SJCRH30 (cell line): ENCODE measurements around the gene FBP1. TPM values are rescaled to one million over a fixed set of nuclear protein-coding genes. Genes with fewer than 3 reads are reported as not detected.
"Not testable (repeated sequence)": the region's sequence is repeated elsewhere in the genome, so short reads cannot be mapped to it uniquely, and the experiment has no call there.

Source experiments
- DNase-seq, 2 experiments: peaks; one replicate each; pipeline ENCODE4 v3.0.0-alpha.2; 2015 to 2020
- H3K27ac ChIP-seq: fragments of 250-450 bp; sonication (Bioruptor Pico); 2 replicates; pipeline ENCODE4 v1.5.1; 2020; ENCODE audit warnings: mild to moderate bottlenecking, moderate library complexity
- H3K27me3 ChIP-seq: fragments of 250-450 bp; sonication (Bioruptor Pico); 2 replicates; pipeline ENCODE4 v1.5.1; 2020; ENCODE audit warnings: mild to moderate bottlenecking, moderate library complexity
- H3K36me3 ChIP-seq: fragments of 250-450 bp; sonication (Bioruptor Pico); 2 replicates; pipeline ENCODE4 v1.5.1; 2020; ENCODE audit warnings: mild to moderate bottlenecking, moderate library complexity
- H3K4me1 ChIP-seq: fragments of 250-450 bp; sonication (Bioruptor Pico); 2 replicates; pipeline ENCODE4 v1.5.1; 2020; ENCODE audit warnings: mild to moderate bottlenecking, moderate library complexity
- H3K4me3 ChIP-seq: fragments of 250-450 bp; sonication (Bioruptor Pico); 2 replicates; pipeline ENCODE4 v1.5.1; 2020; ENCODE audit warnings: mild to moderate bottlenecking, moderate library complexity
- H3K9me3 ChIP-seq: fragments of 250-450 bp; sonication (Bioruptor Pico); replicated peaks from 2 replicates; pipeline ENCODE4 v1.5.1; 2020; ENCODE audit warnings: mild to moderate bottlenecking, moderate library complexity
- total RNA-seq: library from RNA; depleted of rRNA; stranded (reverse); fragments of >200 nt; shearing (Covaris generic); gene quantifications from 2 replicates; pipeline ENCODE4 v1.2.3, GENCODE V29; 2014

The FBP1 gene
- total RNA-seq, 1 experiment from 2014 or later, result not detected

DNA sequence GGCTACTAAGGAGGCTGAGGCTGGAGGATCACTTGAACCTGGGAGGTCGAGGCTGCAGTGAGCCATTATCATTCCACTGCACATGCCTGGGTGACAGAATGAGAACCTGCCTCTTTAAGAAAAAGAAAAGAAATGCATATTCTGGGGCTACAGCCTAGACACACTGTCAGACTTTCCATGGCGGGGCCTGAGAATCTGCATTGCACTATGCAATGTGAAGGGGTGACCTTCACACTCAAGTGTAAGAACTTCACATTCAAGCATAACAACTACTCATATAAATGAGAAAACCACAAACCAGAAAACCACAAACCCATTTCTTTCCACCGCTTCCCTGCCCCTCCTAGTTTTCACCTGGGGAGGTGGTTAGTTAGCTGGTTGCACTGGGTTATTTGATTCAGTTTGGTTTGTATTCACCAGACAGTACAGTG lies 27.7 kb downstream of the FBP1 start:
- DNase-seq, result no peak
- Histone ChIP-seq H3K9me3 (no peaks in the 10 kb centered on the region), H3K27ac (no peak overlapping the region), H3K36me3 (no peaks in the 10 kb centered on the region), H3K27me3 (peaks cover 7% of the 10 kb centered on the region; the same call in 1 of the 2 replicates), H3K4me3 (no peak overlapping the region), H3K4me1 (no peaks in the 10 kb centered on the region)

DNA sequence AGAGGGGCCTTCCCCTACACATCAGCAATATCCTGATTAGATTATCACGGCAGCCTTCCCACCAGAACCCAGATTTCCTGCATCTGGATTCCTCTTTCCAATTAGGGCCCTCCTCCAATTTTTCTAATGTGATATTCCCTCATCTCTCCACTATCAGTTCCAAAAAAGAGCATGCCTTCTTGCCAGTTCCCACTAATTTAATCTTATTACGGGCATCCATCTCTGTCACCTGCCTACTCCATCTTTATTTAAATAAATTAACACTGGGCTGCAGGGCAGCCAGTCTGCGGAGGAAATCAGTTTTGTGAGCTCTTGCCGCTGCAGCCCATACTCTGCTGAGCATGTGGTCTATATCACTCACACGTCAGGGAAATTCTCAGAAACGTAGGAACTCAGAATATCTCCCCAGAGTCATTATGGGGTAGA lies 29.1 kb downstream of the FBP1 start:
- no peak for DNase-seq
- H3K9me3 ChIP-seq, result no peaks in the 10 kb centered on the region

DNA sequence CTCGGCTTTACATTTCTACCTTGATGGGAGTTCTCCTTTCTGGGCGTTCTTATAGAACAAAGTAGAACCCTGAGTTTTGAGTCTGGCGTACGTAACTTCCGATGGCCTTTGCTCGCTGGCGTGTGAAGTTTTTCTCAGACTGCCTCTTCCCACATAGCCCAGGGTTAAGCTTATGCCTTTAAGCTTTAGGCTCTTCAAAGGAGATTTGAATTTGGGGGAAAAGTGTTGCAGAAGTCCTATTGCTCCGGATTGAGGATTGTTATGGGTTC lies 32.0 kb downstream of the FBP1 start:
- Histone ChIP-seq H3K4me3 (no peak overlapping the region), H3K27me3 (peaks cover 7% of the 10 kb centered on the region; the same call in 1 of the 2 replicates), H3K9me3 (no peaks in the 10 kb centered on the region), H3K27ac (no peak overlapping the region), H3K4me1 (no peaks in the 10 kb centered on the region), H3K36me3 (no peaks in the 10 kb centered on the region)
- DNase-seq, result no peak

More for the DNA sequence above, 29.1 kb downstream of the FBP1 start:
- no peaks in the 10 kb centered on the region for H3K36me3 ChIP-seq
- no peaks in the 10 kb centered on the region for H3K4me1 ChIP-seq
- H3K27ac ChIP-seq, result no peak overlapping the region
- peaks cover 7% of the 10 kb centered on the region; the same call in 1 of the 2 replicates for H3K27me3 ChIP-seq
- H3K4me3 ChIP-seq, result no peak overlapping the region

DNA sequence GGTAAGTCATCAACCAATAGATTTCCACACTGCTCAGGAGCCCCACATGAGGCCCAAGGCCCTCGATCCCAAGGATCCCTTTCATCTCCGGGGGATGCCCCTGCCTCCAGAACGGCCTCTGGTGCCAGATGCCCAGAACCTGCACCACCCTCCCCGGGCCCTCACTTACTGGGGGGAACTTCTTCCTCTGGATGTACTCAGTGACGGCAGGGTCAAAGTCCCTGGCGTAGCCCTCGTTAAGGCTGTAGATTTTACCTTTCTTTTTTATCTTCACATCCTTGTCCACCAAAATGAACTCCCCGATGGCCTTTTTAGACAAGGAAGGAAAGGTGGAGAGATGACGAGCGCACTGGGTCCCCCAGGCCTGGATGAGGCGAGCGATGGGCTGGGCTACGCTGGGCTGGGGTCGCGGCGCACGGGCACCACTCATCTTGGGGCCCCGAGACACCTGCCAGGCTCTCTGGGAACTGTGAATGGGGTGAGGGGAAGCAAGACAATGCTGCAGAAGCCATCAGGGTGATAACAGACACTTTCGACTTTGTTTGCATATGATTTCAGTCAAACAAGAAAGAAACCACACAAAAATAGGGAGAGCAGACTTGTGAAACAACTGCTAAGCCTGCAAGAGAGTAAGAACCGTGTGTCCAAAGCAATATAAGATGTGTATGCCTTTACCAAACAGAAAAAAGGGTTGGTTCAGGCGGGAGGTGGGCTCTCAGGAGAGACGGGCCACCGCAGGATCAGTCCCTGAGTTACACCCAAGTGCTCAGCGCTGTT lies 32.5 kb downstream of the FBP1 start:
- DNase-seq, result no peak
- Histone ChIP-seq H3K9me3 (no peaks in the 10 kb centered on the region), H3K36me3 (no peaks in the 10 kb centered on the region), H3K4me1 (no peaks in the 10 kb centered on the region), H3K27me3 (peaks cover 7% of the 10 kb centered on the region; the same call in 1 of the 2 replicates), H3K4me3 (no peak overlapping the region), H3K27ac (no peak overlapping the region)

DNA sequence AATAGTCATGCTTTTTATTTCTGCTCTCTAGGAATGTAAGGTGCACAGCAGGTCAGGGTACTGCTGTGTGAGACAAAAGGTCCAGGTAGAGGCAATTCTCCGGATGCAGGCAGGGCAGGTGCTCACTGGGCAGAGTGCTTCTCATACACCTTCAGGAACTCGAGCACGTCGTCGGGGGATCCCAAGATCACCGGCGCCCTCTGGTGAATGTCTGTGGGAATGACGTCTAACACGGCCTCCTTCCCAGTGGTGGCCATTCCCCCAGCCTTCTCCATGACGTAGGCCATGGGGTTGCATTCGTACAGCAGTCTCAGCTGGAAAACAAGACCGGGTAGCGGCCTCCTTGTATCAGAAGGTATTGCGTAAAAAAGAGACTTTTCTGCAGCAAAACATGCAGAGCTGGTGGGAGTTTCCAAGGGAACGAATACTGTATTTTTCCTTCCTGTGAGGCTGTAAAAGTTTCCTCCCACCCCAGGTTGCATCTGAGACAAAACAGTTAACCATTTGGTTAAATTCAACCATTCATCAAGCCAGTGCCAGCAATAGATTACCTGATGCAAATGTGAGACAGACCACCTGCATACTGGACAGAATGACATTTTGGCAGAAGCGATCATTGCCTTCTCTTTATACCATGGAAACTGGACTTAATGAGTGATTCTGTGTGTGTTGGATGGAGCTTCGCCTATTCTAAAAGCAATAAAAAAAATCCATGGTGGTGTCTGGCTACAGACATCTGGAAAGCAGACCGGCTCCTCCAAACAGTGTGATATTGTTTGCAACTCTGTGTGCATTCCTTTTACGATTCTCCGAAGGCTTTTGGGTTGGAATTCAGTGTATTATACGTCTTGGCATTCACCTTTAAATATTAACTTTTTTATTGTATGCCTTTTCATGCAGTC lies 35.8 kb downstream of the FBP1 start:
- Histone ChIP-seq H3K27me3 (no peaks in the 10 kb centered on the region), H3K36me3 (no peaks in the 10 kb centered on the region), H3K4me1 (no peaks in the 10 kb centered on the region), H3K9me3 (no peaks in the 10 kb centered on the region), H3K27ac (no peak overlapping the region), H3K4me3 (no peak overlapping the region)
- DNase-seq, result peak; percentile 66 to 85

DNA sequence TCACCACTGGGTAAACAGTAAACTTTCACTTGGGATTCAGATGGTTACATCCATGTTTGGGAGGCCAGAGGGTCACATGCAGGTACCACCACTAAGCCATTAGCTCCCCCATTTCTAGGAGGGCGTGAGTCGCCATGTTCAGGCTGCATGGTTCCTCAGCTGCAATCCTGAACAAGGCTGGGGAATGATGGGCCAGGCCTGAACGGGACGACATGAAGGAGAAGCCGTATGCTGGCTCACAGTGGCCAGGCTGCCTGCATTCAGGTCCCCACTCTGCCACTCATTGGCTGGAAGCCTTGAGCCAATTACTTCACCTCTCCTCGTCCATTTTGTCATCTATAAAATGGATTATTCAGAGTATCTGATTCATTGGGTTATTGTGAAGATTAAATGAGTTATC lies 36.7 kb downstream of the FBP1 start:
- Histone ChIP-seq H3K27me3 (no peaks in the 10 kb centered on the region; the same call in 1 of the 2 replicates), H3K4me1 (no peaks in the 10 kb centered on the region), H3K36me3 (no peaks in the 10 kb centered on the region), H3K27ac (no peak overlapping the region), H3K4me3 (no peak overlapping the region), H3K9me3 (no peaks in the 10 kb centered on the region)
- no peak for DNase-seq

DNA sequence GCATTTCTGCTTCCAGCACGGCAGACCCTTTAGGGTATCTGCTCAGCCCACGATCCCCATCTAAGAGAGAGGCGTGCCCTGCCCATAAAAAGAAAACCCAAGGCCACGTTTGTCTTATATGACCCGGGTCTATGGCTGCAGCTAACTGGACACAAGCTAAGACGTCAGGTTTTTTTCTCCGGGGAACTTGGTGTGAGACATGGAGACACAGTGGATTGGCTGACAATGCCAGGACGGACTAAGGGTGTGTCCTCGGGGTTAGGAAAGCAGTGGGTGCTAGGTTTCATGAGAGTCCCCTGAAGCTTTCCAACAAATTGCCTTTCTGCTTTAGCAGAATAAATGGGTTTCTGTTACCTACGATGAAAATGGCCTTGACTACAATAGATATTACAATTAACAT lies 38.6 kb downstream of the FBP1 start:
- H3K27ac ChIP-seq, result no peak overlapping the region
- DNase-seq, result no peak
- no peak overlapping the region for H3K4me3 ChIP-seq
- H3K9me3 ChIP-seq, result no peaks in the 10 kb centered on the region
- H3K27me3 ChIP-seq, result no peaks in the 10 kb centered on the region; the same call in 1 of the 2 replicates
- no peaks in the 10 kb centered on the region for H3K36me3 ChIP-seq
- H3K4me1 ChIP-seq, result no peaks in the 10 kb centered on the region

DNA sequence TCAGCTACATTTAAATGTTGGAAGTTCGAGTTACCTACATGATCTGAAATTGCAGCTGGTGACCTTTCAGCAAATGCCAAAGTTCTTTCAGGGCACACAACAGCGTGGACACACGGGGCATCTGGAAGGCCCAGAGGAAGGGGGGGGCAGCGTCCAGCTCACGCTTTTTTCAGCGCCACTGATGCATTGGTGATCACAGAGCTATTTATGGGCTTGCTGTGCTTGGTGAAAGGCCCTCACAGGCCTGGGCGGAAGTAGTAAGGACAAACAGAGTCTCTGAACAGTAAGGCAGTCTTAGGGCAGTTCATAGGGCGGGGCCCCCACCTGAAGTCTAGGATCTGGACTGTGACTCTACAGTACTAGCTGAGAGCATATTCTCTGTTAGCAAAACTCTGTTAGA lies 39.1 kb downstream of the FBP1 start:
- Histone ChIP-seq H3K36me3 (no peaks in the 10 kb centered on the region), H3K4me3 (no peak overlapping the region), H3K4me1 (no peaks in the 10 kb centered on the region), H3K27me3 (no peaks in the 10 kb centered on the region; the same call in 1 of the 2 replicates), H3K9me3 (no peaks in the 10 kb centered on the region), H3K27ac (no peak overlapping the region)
- no peak for DNase-seq

DNA sequence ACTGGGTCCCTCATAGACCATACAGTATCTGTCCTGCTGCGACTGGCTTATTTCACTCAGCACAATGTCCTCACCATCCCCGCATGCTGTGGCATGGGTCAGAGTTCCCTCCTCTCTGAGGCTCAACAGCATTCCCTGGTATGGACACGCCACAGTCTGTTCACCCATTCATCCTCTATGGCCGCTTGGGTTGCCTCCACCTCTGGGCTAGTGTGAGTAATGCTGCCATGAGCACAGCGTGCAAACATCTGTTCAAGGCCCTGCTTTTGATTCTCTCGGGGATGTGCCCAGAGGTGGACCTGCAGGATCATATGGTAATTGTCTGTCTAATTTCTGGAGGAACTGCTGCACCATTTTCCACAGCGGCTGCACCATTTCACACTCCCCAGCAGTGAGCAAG lies 40.2 kb downstream of the FBP1 start:
- no peak overlapping the region for H3K27ac ChIP-seq
- no peaks in the 10 kb centered on the region for H3K4me1 ChIP-seq
- no peaks in the 10 kb centered on the region; the same call in 1 of the 2 replicates for H3K27me3 ChIP-seq
- H3K9me3 ChIP-seq, result no peaks in the 10 kb centered on the region
- no peak for DNase-seq
- no peak overlapping the region for H3K4me3 ChIP-seq
- no peaks in the 10 kb centered on the region for H3K36me3 ChIP-seq

DNA sequence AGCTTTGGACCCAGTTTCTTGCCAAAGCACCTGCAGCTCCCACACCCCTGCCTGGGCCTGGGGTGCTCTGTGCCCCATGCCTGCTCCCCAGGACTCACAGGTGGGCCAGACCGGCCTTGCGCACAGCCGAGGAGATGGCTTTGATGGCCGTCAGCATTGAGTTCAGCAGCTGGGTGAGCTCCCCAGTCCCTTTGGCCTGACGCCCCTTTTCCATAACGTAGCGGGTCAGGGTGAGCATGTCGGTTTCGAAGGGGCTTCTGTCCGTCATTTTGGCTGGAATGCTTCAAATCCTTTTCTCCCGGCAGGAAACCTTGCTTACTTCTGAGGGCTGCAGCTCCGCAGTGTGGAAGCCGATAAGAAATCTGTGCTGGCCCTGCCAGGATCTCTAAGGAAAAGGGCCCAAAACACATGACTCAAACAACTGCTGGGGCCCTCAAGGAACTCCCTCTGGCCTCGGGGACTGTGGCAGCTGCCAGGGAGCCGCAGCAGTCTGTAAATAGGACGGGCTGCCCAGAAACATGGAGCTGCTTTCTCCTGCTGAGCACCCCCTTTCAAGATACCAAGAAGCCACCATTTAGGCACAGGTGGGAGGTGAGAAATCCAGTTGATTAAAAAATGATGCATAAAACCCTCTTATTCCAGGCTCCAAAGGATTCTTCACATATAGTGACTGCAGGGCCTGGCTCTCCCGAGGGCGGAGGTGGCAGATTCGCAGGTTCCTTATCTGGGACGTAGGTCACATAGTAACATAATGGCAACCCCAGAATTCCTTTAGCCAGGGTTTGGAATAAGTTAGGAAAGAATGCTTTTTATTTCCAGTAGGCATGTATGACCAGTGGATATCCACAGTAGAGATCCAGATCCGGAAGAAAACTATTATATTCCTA lies 45.6 kb downstream of the FBP1 start, which contains the start of gene FBP2:
FBP2 (minus strand) TSS at position 366 of the 887 bp plus-strand sequence; CDS start at position 268, 98 bp downstream.
- Histone ChIP-seq H3K4me3 (no peak within 1 kb of the TSS), H3K9me3 (no peaks in the 10 kb centered on the region), H3K27me3 (no peaks in the 10 kb centered on the region; the same call in none of the 2 replicates), H3K4me1 (no peaks in the 10 kb centered on the region), H3K27ac (no peak within 1 kb of the TSS), H3K36me3 (no peaks in the 10 kb centered on the region)
- DNase-seq, result no peak

DNA sequence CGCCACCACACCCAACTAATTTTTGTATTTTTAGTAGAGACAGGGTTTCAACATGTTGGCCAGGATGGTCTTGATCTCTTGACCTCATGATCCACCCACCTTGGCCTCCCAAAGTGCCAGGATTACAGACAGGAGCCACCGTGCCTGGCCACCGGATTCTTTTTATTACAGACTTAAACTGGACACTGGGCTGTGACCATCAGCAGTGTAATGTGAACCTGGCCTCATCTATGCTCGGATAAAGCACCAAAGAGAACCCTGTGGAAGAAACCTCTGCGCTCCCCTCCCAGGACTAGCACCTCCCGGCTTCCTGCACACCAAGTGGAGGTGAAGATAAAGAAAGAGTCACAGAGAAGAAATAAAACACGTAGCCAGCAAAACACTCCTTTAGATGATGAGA lies 46.6 kb downstream of the FBP1 start:
- H3K4me1 ChIP-seq, H3K27ac ChIP-seq, DNase-seq, H3K27me3 ChIP-seq, H3K9me3 ChIP-seq, H3K36me3 ChIP-seq, H3K4me3 ChIP-seq: not testable (repeated sequence)

DNA sequence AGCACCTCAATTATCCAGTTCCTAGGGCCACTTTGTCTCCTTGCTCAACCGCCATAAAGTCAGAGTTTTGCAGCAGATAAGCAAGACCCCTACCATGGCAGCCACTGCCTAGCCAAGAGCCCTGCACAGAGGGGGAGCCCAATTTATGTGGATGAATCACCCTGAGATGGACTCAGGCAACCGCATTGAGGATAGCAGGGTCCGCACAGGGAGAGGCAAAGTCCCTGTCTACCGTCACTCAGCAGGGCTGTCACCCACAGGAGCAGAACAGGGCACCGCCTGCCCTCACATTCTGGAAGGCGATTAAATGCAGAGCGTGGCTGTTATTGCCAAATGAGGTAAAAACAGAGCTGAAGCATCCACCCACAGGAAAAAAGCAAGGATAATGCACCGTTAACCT lies 47.4 kb downstream of the FBP1 start:
- Histone ChIP-seq H3K9me3 (no peaks in the 10 kb centered on the region), H3K27ac (no peak overlapping the region), H3K4me1 (no peaks in the 10 kb centered on the region), H3K4me3 (no peak overlapping the region), H3K36me3 (no peaks in the 10 kb centered on the region), H3K27me3 (no peaks in the 10 kb centered on the region; the same call in 1 of the 2 replicates)
- no peak for DNase-seq

DNA sequence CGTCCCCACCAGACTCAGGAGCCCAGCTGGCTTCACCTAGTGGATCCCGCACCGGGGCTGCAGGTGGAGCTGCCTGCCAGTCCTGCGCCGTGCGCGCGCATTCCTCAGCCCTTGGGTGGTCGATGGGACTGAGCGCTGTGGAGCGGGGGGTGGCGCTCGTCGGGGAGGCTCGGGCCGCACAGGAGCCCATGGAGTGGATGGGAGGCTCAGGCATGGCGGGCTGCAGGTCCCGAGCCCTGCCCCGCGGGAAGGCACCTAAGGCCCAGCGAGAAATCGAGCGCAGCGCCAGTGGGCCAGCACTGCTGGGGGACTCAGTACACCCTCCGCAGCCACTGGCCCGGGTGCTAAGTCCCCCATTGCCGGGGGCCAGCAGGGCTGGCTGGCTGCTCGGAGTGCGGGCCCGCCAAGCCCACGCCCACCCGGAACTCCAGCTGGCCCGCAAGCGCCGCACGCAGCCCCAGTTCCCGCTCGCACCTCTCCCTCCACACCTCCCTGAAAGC lies 48.2 kb downstream of the FBP1 start:
- not testable (repeated sequence) for DNase-seq, H3K36me3 ChIP-seq, H3K9me3 ChIP-seq, H3K27me3 ChIP-seq, H3K27ac ChIP-seq, H3K4me1 ChIP-seq, H3K4me3 ChIP-seq

DNA sequence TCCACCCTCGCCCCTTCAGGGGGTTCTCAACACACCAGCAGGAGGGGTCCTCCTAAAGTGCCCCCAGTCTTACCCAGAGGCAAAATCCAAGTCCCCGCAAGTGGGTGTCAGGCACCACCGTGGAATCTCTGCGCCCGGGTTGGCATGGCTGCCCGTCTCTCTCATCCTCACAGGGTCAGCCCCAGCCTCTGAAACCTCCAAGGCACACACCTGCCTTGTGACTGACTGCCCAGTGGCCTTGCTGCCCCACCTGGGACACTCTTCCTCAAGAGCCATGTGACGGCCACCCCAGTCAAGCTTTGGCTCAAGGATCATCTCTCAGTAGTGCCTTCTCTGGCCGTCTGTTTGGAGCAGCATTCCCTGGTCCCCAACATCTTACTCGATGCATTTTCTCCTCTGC lies 50.6 kb downstream of the FBP1 start:
- H3K27me3 ChIP-seq, result no peaks in the 10 kb centered on the region; the same call in 1 of the 2 replicates
- H3K36me3 ChIP-seq, result no peaks in the 10 kb centered on the region
- no peak for DNase-seq
- H3K27ac ChIP-seq, result no peak overlapping the region
- H3K9me3 ChIP-seq, result no peaks in the 10 kb centered on the region
- no peaks in the 10 kb centered on the region for H3K4me1 ChIP-seq
- no peak overlapping the region for H3K4me3 ChIP-seq
